HUES48 (cell line): ENCODE data around the gene NFKB2.
A peak's percentile ranks its signal among the peaks of the same experiment; 100 is the strongest.

Source experiments
- H3K27ac ChIP-seq: one replicate; pipeline ENCODE4 v1.7.0; 2013; ENCODE audit warnings: low read depth, low read length, inconsistent platforms
- H3K27me3 ChIP-seq: 2 replicates; pipeline ENCODE4 v1.6.1; 2013; ENCODE audit warnings: mild to moderate bottlenecking, low read length; ENCODE audit not compliant: control insufficient read depth, insufficient read depth
- H3K36me3 ChIP-seq: 2 replicates; pipeline ENCODE4 v1.6.1; 2013; ENCODE audit warnings: low read length; ENCODE audit not compliant: control insufficient read depth, insufficient read depth
- H3K4me1 ChIP-seq: 2 replicates; pipeline ENCODE4 v1.6.1; 2013; ENCODE audit warnings: mild to moderate bottlenecking, low read length; ENCODE audit not compliant: control insufficient read depth, insufficient read depth
- H3K4me3 ChIP-seq: 2 replicates; pipeline ENCODE4 v1.5.1; 2013; ENCODE audit warnings: mild to moderate bottlenecking, low read depth, low read length
- H3K9ac ChIP-seq: 2 replicates; pipeline ENCODE4 v1.6.1; 2013; ENCODE audit warnings: mild to moderate bottlenecking, low read depth, low read length, moderate library complexity
- H3K9me3 ChIP-seq: 2 replicates; pipeline ENCODE4 v1.6.1; 2013; ENCODE audit warnings: low read length; ENCODE audit not compliant: control insufficient read depth, insufficient read depth

Gene NFKB2

GRCh38 chr10:102376901-102377300 is 18.6 kb upstream of the NFKB2 start:
- Histone ChIP-seq H3K27ac (no peak overlapping the region), H3K4me1 (no peaks in the 10 kb centered on the region), H3K4me3 (no peak overlapping the region), H3K9me3 (no peaks in the 10 kb centered on the region), H3K9ac (no peak overlapping the region), H3K27me3 (no peaks in the 10 kb centered on the region), H3K36me3 (peaks cover 51% of the 10 kb centered on the region)

GRCh38 chr10:102379383-102379782 is 16.1 kb upstream of the NFKB2 start:
- Histone ChIP-seq H3K9me3 (no peaks in the 10 kb centered on the region), H3K27ac (no peak overlapping the region), H3K4me1 (no peaks in the 10 kb centered on the region), H3K9ac (no peak overlapping the region), H3K36me3 (peaks cover 45% of the 10 kb centered on the region), H3K27me3 (no peaks in the 10 kb centered on the region), H3K4me3 (no peak overlapping the region)

DNA sequence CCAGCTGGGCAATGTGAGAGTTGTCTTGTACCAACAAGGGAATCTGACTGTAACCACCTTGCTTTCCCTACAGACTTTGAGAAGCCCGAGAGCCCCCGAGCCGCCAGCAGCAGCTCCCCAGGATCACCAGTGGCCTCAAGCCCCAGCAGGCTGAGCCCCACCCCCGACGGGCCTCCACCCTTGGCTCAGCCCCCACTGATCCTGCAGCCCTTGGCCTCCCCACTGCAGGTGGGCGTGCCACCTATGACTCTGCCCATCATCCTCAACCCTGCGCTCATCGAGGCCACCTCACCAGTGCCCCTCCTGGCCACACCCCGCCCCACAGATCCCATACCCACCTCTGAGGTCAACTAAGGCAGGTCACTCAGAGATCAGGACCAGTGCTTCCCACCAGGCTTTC is 13.5 kb upstream of the NFKB2 start:
- no peaks in the 10 kb centered on the region for H3K9me3 ChIP-seq
- no peaks in the 10 kb centered on the region for H3K27me3 ChIP-seq
- no peak overlapping the region for H3K4me3 ChIP-seq
- peaks cover 32% of the 10 kb centered on the region for H3K36me3 ChIP-seq
- H3K4me1 ChIP-seq: no peaks in the 10 kb centered on the region
- no peak overlapping the region for H3K9ac ChIP-seq
- no peak overlapping the region for H3K27ac ChIP-seq

DNA sequence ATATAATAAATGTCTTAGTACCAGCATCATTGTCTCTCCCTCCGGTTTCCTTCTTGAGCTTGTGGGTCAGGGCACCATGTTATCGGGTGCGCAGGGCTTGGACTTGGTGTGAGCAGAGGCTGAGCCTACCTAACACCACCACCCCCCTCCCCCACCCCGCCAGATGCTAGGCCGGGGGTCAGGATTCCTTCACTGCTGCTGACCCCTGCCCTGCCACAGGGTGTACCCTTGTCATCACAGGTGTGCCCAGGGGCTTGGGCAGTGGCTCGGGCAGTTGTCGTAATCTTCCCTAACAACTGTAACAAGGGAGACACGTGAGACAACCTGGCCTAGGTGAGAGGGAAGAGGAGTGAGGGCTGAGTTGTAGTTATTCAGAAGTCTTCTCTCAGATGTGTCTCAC is 12.6 kb upstream of the NFKB2 start:
- Histone ChIP-seq H3K36me3 (peaks cover 30% of the 10 kb centered on the region), H3K4me3 (no peak overlapping the region), H3K27ac (no peak overlapping the region), H3K9ac (no peak overlapping the region), H3K4me1 (no peaks in the 10 kb centered on the region), H3K9me3 (no peaks in the 10 kb centered on the region), H3K27me3 (no peaks in the 10 kb centered on the region)

DNA sequence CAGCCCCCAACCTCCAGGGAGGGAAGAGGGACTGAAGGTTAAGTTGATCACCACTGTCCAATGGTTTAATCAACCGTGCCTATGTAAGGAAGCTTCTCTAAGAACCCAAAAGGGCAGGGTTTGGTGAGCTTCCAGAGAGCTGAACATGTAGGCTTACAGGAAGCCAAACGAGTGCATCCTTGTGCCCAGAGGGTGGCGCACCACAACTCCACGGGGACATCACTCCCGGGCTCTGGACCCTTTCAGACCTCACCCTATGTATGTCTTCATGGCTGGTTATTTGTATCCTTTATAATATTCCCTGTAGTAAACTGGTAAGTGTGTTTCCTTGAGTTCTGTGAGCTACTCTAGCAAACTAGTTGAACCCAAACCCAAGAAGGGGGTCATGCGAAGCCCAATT is 11.5 kb upstream of the NFKB2 start:
- Histone ChIP-seq H3K9ac (no peak overlapping the region), H3K9me3 (no peaks in the 10 kb centered on the region), H3K4me1 (no peaks in the 10 kb centered on the region), H3K4me3 (no peak overlapping the region), H3K36me3 (peaks cover 27% of the 10 kb centered on the region), H3K27ac (no peak overlapping the region), H3K27me3 (no peaks in the 10 kb centered on the region)

DNA sequence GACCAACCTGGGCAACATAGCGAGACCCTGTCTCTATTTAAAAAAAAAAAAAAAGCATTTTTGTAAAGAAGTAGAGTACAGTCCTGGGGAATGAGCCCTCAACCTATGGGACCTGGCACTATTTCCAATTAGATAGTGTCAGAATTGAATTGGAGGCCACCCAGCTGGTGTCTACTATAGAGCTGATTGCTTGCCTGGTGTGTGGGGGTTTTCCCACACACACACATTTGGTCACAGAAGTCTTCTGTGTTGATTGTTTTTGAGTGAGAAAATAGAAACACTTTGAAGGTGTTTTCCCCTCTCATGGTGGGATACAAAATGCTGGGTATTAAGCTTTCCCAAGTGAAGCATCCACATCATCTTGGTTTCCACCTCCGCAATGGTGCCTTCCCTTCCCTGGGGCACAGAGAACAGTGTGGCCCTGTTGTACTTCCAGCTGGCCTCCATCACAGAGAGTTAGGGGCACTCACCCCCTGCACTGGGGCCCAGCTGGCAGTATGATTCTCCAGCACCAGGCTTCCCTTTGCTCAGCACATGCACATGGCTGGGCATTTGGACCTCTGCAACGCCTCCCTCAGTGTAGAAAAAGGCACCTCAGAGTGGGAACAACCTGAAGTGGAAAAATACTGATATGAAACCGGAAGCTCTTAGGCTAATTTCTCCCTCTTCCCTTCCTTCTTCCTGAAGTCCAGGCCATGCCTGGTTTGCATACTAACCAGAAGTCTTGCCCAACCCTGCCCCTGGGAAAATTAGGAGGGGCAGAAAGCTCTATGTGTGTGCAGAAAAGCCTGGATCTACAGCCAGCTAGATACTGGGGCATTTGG is 10.7 kb upstream of the NFKB2 start:
- no peaks in the 10 kb centered on the region for H3K27me3 ChIP-seq
- H3K4me3 ChIP-seq: no peak overlapping the region
- peaks cover 19% of the 10 kb centered on the region for H3K36me3 ChIP-seq
- H3K4me1 ChIP-seq: no peaks in the 10 kb centered on the region
- H3K27ac ChIP-seq: no peak overlapping the region
- no peak overlapping the region for H3K9ac ChIP-seq
- no peaks in the 10 kb centered on the region for H3K9me3 ChIP-seq

DNA sequence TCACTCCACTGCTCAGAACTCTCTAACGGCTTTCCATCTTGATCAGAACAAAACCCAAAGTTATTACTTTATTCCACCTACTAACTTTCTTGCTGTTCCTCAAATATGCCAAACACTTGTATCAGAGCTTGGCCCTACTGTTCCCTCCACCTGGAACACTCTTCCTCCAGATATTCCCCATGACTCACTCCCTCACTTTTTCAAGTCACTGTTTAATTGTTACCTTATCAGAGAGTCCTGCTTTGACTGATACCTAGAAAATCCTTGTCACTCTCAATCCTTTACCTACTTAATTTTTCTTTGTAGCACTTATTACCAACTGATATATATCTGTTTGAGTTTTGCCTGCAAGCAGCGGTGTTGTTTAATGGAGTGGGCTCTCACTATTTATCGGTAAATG is 5.6 kb upstream of the NFKB2 start:
- Histone ChIP-seq H3K27ac (no peak overlapping the region), H3K9me3 (no peaks in the 10 kb centered on the region), H3K4me3 (no peak overlapping the region), H3K27me3 (peaks cover 22% of the 10 kb centered on the region), H3K9ac (no peak overlapping the region), H3K4me1 (peaks cover 10% of the 10 kb centered on the region), H3K36me3 (no peaks in the 10 kb centered on the region)

GRCh38 chr10:102392306-102392705 is 3.2 kb upstream of the NFKB2 start:
- H3K27ac ChIP-seq: no peak overlapping the region
- H3K36me3 ChIP-seq: peaks cover 4% of the 10 kb centered on the region; the same call in 1 of the 2 replicates
- H3K9ac ChIP-seq: no peak overlapping the region
- H3K4me3 ChIP-seq: no peak overlapping the region
- H3K4me1 ChIP-seq: peaks cover 16% of the 10 kb centered on the region
- no peaks in the 10 kb centered on the region for H3K9me3 ChIP-seq
- H3K27me3 ChIP-seq: peaks cover 26% of the 10 kb centered on the region

- H3K4me3 ChIP-seq: peak overlapping the region; percentile 84
- H3K36me3 ChIP-seq: peaks cover 16% of the 10 kb centered on the region
- peaks cover 16% of the 10 kb centered on the region for H3K4me1 ChIP-seq
- no peaks in the 10 kb centered on the region for H3K9me3 ChIP-seq
- peaks cover 26% of the 10 kb centered on the region for H3K27me3 ChIP-seq
- no peak overlapping the region for H3K9ac ChIP-seq
- H3K27ac ChIP-seq: peak overlapping the region; percentile 86
Observed at GRCh38 chr10:102393411-102394078, 2.0 kb upstream of the NFKB2 start.

GRCh38 chr10:102394079-102394800 is 1.3 kb upstream of the NFKB2 start:
- peak overlapping the region; percentile 86 for H3K27ac ChIP-seq

More at GRCh38 chr10:102394079-102394800, 1.3 kb upstream of the NFKB2 start:
- Histone ChIP-seq H3K36me3 (peaks cover 17% of the 10 kb centered on the region), H3K4me1 (peaks cover 16% of the 10 kb centered on the region), H3K27me3 (peaks cover 26% of the 10 kb centered on the region), H3K9ac (peak overlapping the region; percentile 42), H3K4me3 (peak overlapping the region; percentile 84), H3K9me3 (no peaks in the 10 kb centered on the region)
